GM23338 (cell line): ENCODE measurements around the gene FTO. TPM values are rescaled to one million over a fixed set of nuclear protein-coding genes. Genes with fewer than 3 reads are reported as not detected.

Experiments
- ATAC-seq: fragments of 200-7000 bp; cut with Tn5 transposase; 3 replicates; pipeline ENCODE4 v1.9.1; 2020
- DNase-seq: peaks from one replicate; pipeline ENCODE4 v3.0.0-alpha.2; 2015; ENCODE audit warnings: low spot score
- H2AFZ ChIP-seq: fragments of 200-600 bp; sonication (generic); 2 replicates; pipeline ENCODE4 v1.8.0; 2016; ENCODE audit warnings: antibody characterized with exemption, mild to moderate bottlenecking, moderate library complexity
- H3F3A ChIP-seq: fragments of 200-600 bp; sonication (generic); replicated peaks from 2 replicates; pipeline ENCODE4 v1.8.0; 2017; ENCODE audit warnings: antibody characterized with exemption, mixed run types, low read depth
- H3K27ac ChIP-seq: fragments of 200-600 bp; sonication (generic); 2 replicates; pipeline ENCODE4 v1.6.1; 2016; ENCODE audit warnings: low read depth
- H3K27me3 ChIP-seq: fragments of 200-600 bp; sonication (generic); 2 replicates; pipeline ENCODE4 v1.8.0; 2016; ENCODE audit warnings: mild to moderate bottlenecking, mixed run types, moderate library complexity; ENCODE audit not compliant: insufficient read depth
- H3K36me3 ChIP-seq: fragments of 200-600 bp; sonication (generic); 2 replicates; pipeline ENCODE4 v1.8.0; 2016; ENCODE audit warnings: mild to moderate bottlenecking; ENCODE audit not compliant: insufficient read depth
- H3K4me1 ChIP-seq: fragments of 200-600 bp; sonication (generic); 2 replicates; pipeline ENCODE4 v1.8.0; 2016; ENCODE audit warnings: mild to moderate bottlenecking, moderate library complexity; ENCODE audit not compliant: insufficient read depth
- H3K4me2 ChIP-seq: fragments of 200-600 bp; sonication (generic); 2 replicates; pipeline ENCODE4 v1.7.1; 2017; ENCODE audit warnings: mixed run types
- H3K4me3 ChIP-seq: fragments of 200-600 bp; sonication (generic); 2 replicates; pipeline ENCODE4 v1.6.1; 2016; ENCODE audit warnings: mixed run types
- H3K79me2 ChIP-seq: fragments of 200-600 bp; sonication (generic); replicated peaks from 2 replicates; pipeline ENCODE4 v1.8.0; 2017; ENCODE audit warnings: mild to moderate bottlenecking; ENCODE audit not compliant: insufficient read depth
- H3K9me2 ChIP-seq: fragments of 200-600 bp; sonication (generic); 2 replicates; pipeline ENCODE4 v1.8.0; 2017; ENCODE audit not compliant: insufficient read depth
- H4K20me1 ChIP-seq: fragments of 200-600 bp; sonication (generic); replicated peaks from 2 replicates; pipeline ENCODE4 v1.8.0; 2017; ENCODE audit warnings: mild to moderate bottlenecking; ENCODE audit not compliant: insufficient read depth
- H3K27ac Mint-ChIP-seq: 2 replicates; pipeline ENCODE4 v1.8.0; 2020; ENCODE audit warnings: inconsistent platforms, mild to moderate bottlenecking, moderate library complexity, mixed read lengths
- H3K27me3 Mint-ChIP-seq: 3 replicates; pipeline ENCODE4 v1.8.0; 2022; ENCODE audit warnings: low read depth, mild to moderate bottlenecking, moderate library complexity, mixed read lengths, inconsistent platforms; ENCODE audit not compliant: insufficient read depth, poor library complexity
- H3K36me3 Mint-ChIP-seq: 3 replicates; pipeline ENCODE4 v1.8.0; 2021; ENCODE audit warnings: low read depth, mild to moderate bottlenecking, inconsistent platforms, moderate library complexity, mixed read lengths
- H3K4me1 Mint-ChIP-seq: 3 replicates; pipeline ENCODE4 v1.8.0; 2020; ENCODE audit warnings: mild to moderate bottlenecking, inconsistent platforms, mixed read lengths
- H3K4me3 Mint-ChIP-seq: 3 replicates; pipeline ENCODE4 v1.8.0; 2021; ENCODE audit warnings: moderate library complexity, mild to moderate bottlenecking, inconsistent platforms, mixed read lengths
- H3K9me3 Mint-ChIP-seq: 3 replicates; pipeline ENCODE4 v1.8.0; 2020; ENCODE audit warnings: moderate library complexity, mild to moderate bottlenecking, inconsistent platforms, mixed read lengths
- ETS1 ChIP-seq: IDR thresholded peaks from 2 replicates; pipeline ENCODE4 v1.6.1; 2016; ENCODE audit warnings: antibody characterized with exemption
- EZH2phosphoT487 ChIP-seq: fragments of 200-600 bp; sonication (generic); IDR thresholded peaks from one replicate; pipeline ENCODE4 v1.8.1; 2018; ENCODE audit warnings: antibody characterized with exemption; ENCODE audit not compliant: unreplicated experiment
- JUNB ChIP-seq: IDR thresholded peaks from one replicate; pipeline ENCODE4 v1.6.1; 2016; ENCODE audit warnings: antibody characterized with exemption; ENCODE audit not compliant: unreplicated experiment
- NANOG ChIP-seq: IDR thresholded peaks from 2 replicates; pipeline ENCODE4 v1.6.1; 2016; ENCODE audit warnings: antibody characterized with exemption, borderline replicate concordance
- POLR2AphosphoS5 ChIP-seq: IDR thresholded peaks from 2 replicates; pipeline ENCODE4 v1.6.1; 2016; ENCODE audit warnings: antibody characterized with exemption, low read depth
- REST ChIP-seq: IDR thresholded peaks from one replicate; pipeline ENCODE4 v1.6.1; 2018; ENCODE audit warnings: antibody characterized with exemption; ENCODE audit not compliant: unreplicated experiment
- STAT1 ChIP-seq: IDR thresholded peaks from one replicate; pipeline ENCODE4 v1.6.1; 2016; ENCODE audit warnings: antibody characterized with exemption; ENCODE audit not compliant: unreplicated experiment
- ZNF331 ChIP-seq: fragments of 250-450 bp; sonication (Bioruptor Pico); IDR thresholded peaks from 2 replicates; pipeline ENCODE4 v1.5.0; 2020; ENCODE audit warnings: low read depth, mild to moderate bottlenecking, moderate library complexity
- ZNF462 ChIP-seq: fragments of 250-450 bp; sonication (Bioruptor Pico); IDR thresholded peaks from 2 replicates; pipeline ENCODE4 v1.5.0; 2020; ENCODE audit warnings: mild to moderate bottlenecking, moderate library complexity
- polyA plus RNA-seq: library from polyadenylated mRNA; unstranded; fragments of >200 nt; fragmentation: Nextera tagmentation; extraction: Ambion mirVana; gene quantifications from 2 replicates; pipeline ENCODE4 v1.2.1, GENCODE V29; 2016
- total RNA-seq: library from RNA; depleted of rRNA; stranded (reverse); fragments of >200 nt; shearing (Covaris generic); gene quantifications from 2 replicates; pipeline ENCODE4 v1.2.3, GENCODE V29; 2014

Gene FTO
- total and polyA plus RNA-seq, 2 experiments from 2014 or later: 17.7 to 69.6 TPM

- Mint-ChIP-seq H3K27ac (no peak overlapping the region), H3K4me1 (no peaks in the 10 kb centered on the region; the same call in 2 of the 3 replicates), H3K36me3 (no peaks in the 10 kb centered on the region), H3K27me3 (no peaks in the 10 kb centered on the region), H3K9me3 (no peaks in the 10 kb centered on the region), H3K4me3 (no peak overlapping the region)
- no peak for DNase-seq
- no peaks in the 10 kb centered on the region for H3K4me1 ChIP-seq
- H3K9me2 ChIP-seq: no peaks in the 10 kb centered on the region
- no peak for ATAC-seq
- no peak overlapping the region for H3K4me3 ChIP-seq
- H3K4me2 ChIP-seq: no peak overlapping the region
- no peaks in the 10 kb centered on the region for H3K36me3 ChIP-seq
- peaks cover 4% of the 10 kb centered on the region; the same call in 1 of the 2 replicates for H4K20me1 ChIP-seq
- H3K27ac ChIP-seq: no peak overlapping the region
- TF ChIP-seq ZNF462 (CRISPR knock-in tag): no peak
- H3F3A ChIP-seq: no peaks in the 10 kb centered on the region
- no peaks in the 10 kb centered on the region for H3K27me3 ChIP-seq
- H2AFZ ChIP-seq: no peak overlapping the region
- H3K79me2 ChIP-seq: no peaks in the 10 kb centered on the region
These were observed 249.4 kb downstream of the FTO start for GRCh38 chr16:53953336-53953735.

GRCh38 chr16:53955221-53955875 lies 251.4 kb downstream of the FTO start:
- H3K79me2 ChIP-seq: no peaks in the 10 kb centered on the region
- H3F3A ChIP-seq: no peaks in the 10 kb centered on the region
- peaks cover 4% of the 10 kb centered on the region; the same call in 1 of the 2 replicates for H4K20me1 ChIP-seq
- H3K27me3 ChIP-seq: no peaks in the 10 kb centered on the region
- ATAC-seq (no peak), DNase-seq (no peak)
- H3K4me2 ChIP-seq: no peak overlapping the region
- Mint-ChIP-seq H3K27ac (no peak overlapping the region), H3K36me3 (no peaks in the 10 kb centered on the region), H3K9me3 (no peaks in the 10 kb centered on the region), H3K4me3 (no peak overlapping the region), H3K4me1 (no peaks in the 10 kb centered on the region; the same call in 2 of the 3 replicates), H3K27me3 (no peaks in the 10 kb centered on the region)
- no peaks in the 10 kb centered on the region for H3K36me3 ChIP-seq
- no peak overlapping the region for H3K4me3 ChIP-seq
- H3K9me2 ChIP-seq: no peaks in the 10 kb centered on the region
- no peak overlapping the region for H3K27ac ChIP-seq
- no peak overlapping the region for H2AFZ ChIP-seq
- H3K4me1 ChIP-seq: no peaks in the 10 kb centered on the region
- no peak for TF ChIP-seq ZNF331
- TF ChIP-seq ETS1: no peak
- no peak for TF ChIP-seq NANOG
- no peak for TF ChIP-seq POLR2AphosphoS5
- TF ChIP-seq EZH2phosphoT487: no peak
- no peak for TF ChIP-seq REST
- TF ChIP-seq STAT1: no peak
- no peak for TF ChIP-seq JUNB
